ENCODE data around the gene FUT1.

Gene FUT1

GRCh38 chr19:48731452-48731851 lies 21.0 kb downstream of the FUT1 start:
- Histone ChIP-seq H3K9me3 (ENCODE audit: severe bottlenecking) (no peaks in the 10 kb centered on the region), H3K36me3 (no peaks in the 10 kb centered on the region), H3K4me3 (ENCODE audit: low read depth, low read length) (no peak overlapping the region), H3K27me3 (ENCODE audit: insufficient read depth, low read depth, severe bottlenecking) (no peaks in the 10 kb centered on the region), H3K27ac (no peak overlapping the region)
- no peak for TF ChIP-seq CTCF (IDR thresholded peaks at IDR 0.05; ENCODE audit: low read depth, low read length)
- no peak for DNase-seq

- H3K27ac ChIP-seq: no peak overlapping the region
- no peak for TF ChIP-seq CTCF (IDR thresholded peaks at IDR 0.05; ENCODE audit: low read depth, low read length)
- no peaks in the 10 kb centered on the region for H3K27me3 ChIP-seq (ENCODE audit: insufficient read depth, low read depth, severe bottlenecking)
- no peaks in the 10 kb centered on the region for H3K9me3 ChIP-seq (ENCODE audit: severe bottlenecking)
- H3K36me3 ChIP-seq: no peaks in the 10 kb centered on the region
- no peak overlapping the region for H3K4me3 ChIP-seq (ENCODE audit: low read depth, low read length)
- no peak for DNase-seq
These were observed 23.4 kb downstream of the FUT1 start for GRCh38 chr19:48728911-48729664.

- H3K27ac ChIP-seq: no peak overlapping the region
- no peak for TF ChIP-seq CTCF (IDR thresholded peaks at IDR 0.05; ENCODE audit: low read depth, low read length)
- no peaks in the 10 kb centered on the region for H3K9me3 ChIP-seq (ENCODE audit: severe bottlenecking)
- H3K27me3 ChIP-seq (ENCODE audit: insufficient read depth, low read depth, severe bottlenecking): no peaks in the 10 kb centered on the region
- no peaks in the 10 kb centered on the region for H3K36me3 ChIP-seq
- H3K4me3 ChIP-seq (ENCODE audit: low read depth, low read length): no peak overlapping the region
- DNase-seq: no peak
These were observed 25.9 kb downstream of the FUT1 start for GRCh38 chr19:48726556-48726955.

GRCh38 chr19:48724796-48725753 lies 27.4 kb downstream of the FUT1 start:
- Histone ChIP-seq H3K36me3 (no peaks in the 10 kb centered on the region; the same call in 1 of the 2 replicates), H3K27me3 (ENCODE audit: insufficient read depth, low read depth, severe bottlenecking) (no peaks in the 10 kb centered on the region), H3K9me3 (ENCODE audit: severe bottlenecking) (no peaks in the 10 kb centered on the region), H3K4me3 (ENCODE audit: low read depth, low read length) (no peak overlapping the region), H3K27ac (no peak overlapping the region)
- no peak for DNase-seq
- no peak for TF ChIP-seq CTCF (IDR thresholded peaks at IDR 0.05; ENCODE audit: low read depth, low read length)

GRCh38 chr19:48722196-48722708 lies 30.2 kb downstream of the FUT1 start:
- no peak for TF ChIP-seq CTCF (IDR thresholded peaks at IDR 0.05; ENCODE audit: low read depth, low read length)
- no peaks in the 10 kb centered on the region for H3K9me3 ChIP-seq (ENCODE audit: severe bottlenecking)
- no peaks in the 10 kb centered on the region for H3K27me3 ChIP-seq (ENCODE audit: insufficient read depth, low read depth, severe bottlenecking)
- no peaks in the 10 kb centered on the region; the same call in 1 of the 2 replicates for H3K36me3 ChIP-seq
- DNase-seq: no peak
- no peak overlapping the region for H3K27ac ChIP-seq
- H3K4me3 ChIP-seq (ENCODE audit: low read depth, low read length): no peak overlapping the region
